HG03439 (cell line): ENCODE data around the gene RUFY1.
"Not testable (repeated sequence)": the region's sequence is repeated elsewhere in the genome, so short reads cannot be mapped to it uniquely, and the experiment has no call there.

ENCODE experiments used
- ATAC-seq: cut with Tn5 transposase; IDR thresholded peaks from one replicate; pipeline ENCODE4 v1.9.1; 2021; ENCODE audit warnings: mild to moderate bottlenecking, moderate library complexity; ENCODE audit not compliant: unreplicated experiment

RUFY1 gene

DNA sequence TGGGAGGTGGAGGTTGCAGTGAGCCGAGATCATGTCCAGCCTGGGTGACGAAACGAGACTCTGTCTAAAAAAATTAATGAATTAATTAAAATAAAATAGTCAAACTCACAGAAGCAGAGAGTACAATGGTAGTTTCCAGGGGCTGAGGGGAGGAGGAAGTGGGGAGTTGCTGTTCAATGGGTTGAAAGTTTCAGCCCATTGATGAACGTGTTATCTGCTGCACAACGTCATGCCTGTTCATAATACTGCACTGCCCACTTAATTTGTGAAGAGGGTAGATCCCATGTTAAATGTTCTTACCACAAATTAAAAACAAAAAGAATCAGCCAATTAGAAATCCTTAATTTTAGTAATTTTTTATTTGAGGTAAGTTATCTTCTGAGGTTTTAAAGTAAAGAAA is 16.4 kb upstream of the RUFY1 start:
- ATAC-seq: no peak

- no peak for ATAC-seq
Observed at GRCh38 chr5:179534431-179534830, 15.9 kb upstream of the RUFY1 start.

- no peak for ATAC-seq
Observed at GRCh38 chr5:179536676-179537075, 13.7 kb upstream of the RUFY1 start.

- no peak for ATAC-seq
Observed at GRCh38 chr5:179542170-179542569, 8.2 kb upstream of the RUFY1 start.

- ATAC-seq: not testable (repeated sequence)
Observed at GRCh38 chr5:179543275-179543674, 7.1 kb upstream of the RUFY1 start.

GRCh38 chr5:179553006-179553405 is 2.7 kb downstream of the RUFY1 start:
- ATAC-seq: no peak

- no peak for ATAC-seq
Observed at GRCh38 chr5:179553875-179554274, 3.5 kb downstream of the RUFY1 start.

DNA sequence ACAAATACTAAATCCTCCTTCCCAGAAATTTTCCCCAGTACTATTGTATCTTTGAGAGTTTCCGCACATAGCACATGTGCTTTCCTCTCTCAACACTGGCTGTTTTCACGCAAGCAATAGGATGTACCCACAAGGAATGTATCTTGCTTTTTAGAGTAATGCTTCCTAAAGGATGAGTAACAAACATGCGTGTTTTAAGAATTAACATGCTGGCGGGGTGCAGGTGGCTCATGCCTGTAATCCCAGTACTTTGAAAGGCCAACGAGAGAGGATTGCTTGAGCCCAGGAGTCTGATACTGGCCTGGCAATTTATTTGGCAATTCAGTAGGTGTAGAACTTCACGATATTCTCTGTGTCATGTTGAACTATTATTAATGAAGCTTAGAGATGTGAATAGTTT is 4.6 kb downstream of the RUFY1 start:
- no peak for ATAC-seq

DNA sequence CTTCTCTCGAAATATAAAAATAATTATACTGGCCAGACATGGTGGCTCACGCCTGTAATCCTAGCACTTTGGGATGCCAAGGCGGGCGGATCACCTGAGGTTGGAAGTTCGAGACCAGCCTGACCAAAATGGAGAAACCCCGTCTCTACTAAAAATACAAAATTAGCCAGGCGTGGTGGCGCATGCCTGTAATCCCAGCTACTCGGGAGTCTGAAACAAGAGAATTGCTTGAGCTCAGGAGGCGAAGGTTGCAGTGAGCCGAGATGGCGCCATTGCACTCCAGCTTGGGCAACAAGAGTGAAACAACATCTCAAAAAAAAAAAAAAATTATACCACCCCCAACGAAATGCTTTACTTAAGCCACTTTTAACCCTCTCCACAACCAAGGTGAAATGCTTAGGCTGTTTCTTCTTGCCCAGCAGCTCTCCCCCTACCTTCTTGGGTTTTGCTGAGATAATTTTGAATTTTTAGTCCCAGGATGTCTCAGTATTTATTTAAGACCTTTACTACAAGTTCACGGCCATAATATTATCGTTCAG is 8.0 kb downstream of the RUFY1 start:
- not testable (repeated sequence) for ATAC-seq

GRCh38 chr5:179558932-179559283 is 8.6 kb downstream of the RUFY1 start:
- no peak for ATAC-seq

DNA sequence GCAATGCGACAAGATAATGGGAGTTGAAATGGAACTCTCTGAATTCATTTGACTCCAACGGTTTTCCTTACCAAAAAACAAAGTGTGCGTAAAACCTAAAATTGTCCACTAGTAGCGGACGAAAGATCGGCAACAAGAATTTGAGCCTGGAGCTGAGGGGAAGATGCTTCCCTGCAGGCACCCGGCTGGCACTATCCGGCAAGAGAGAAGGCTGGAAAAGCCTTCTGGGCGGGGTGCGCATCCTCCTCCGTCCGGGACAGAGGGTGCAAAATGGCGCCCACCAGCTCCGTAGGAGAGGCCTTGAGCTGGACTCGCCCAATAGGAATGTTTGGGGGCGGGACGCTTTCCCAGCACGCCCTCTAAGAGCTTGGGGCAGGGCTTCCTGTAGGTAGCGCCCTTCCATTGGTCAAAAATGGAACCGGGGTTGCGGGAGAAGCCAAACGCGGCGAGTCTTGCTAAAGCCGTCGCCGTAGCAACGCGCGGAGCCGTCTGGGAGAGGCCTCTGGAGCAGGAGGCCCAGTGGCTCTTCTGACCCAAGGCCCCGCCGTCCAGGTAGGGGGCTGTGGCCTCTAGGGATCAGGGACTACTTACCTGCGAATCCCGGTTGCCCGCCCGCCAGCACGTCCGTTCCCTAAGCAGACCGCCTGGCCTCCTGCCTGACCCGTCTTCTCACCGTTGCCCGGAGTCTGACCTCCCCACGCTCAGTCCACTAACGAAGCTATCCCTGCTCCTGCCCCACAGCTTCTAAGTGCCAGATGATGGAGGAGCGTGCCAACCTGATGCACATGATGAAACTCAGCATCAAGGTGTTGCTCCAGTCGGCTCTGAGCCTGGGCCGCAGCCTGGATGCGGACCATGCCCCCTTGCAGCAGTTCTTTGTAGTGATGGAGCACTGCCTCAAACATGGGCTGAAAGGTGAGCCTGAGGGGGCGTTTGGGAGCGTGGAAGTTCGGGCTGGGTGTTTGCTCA is 9.2 kb downstream of the RUFY1 start:
- ATAC-seq: peak; percentile 88

- ATAC-seq: no peak
Observed at GRCh38 chr5:179564526-179564925, 14.2 kb downstream of the RUFY1 start.

- no peak for ATAC-seq
Observed at GRCh38 chr5:179568721-179569120, 18.4 kb downstream of the RUFY1 start.

- no peak for ATAC-seq
Observed at GRCh38 chr5:179572386-179572785, 22.0 kb downstream of the RUFY1 start.

GRCh38 chr5:179577286-179577960 is 27.1 kb downstream of the RUFY1 start:
- no peak for ATAC-seq

GRCh38 chr5:179585941-179586401 is 35.6 kb downstream of the RUFY1 start:
- no peak for ATAC-seq

DNA sequence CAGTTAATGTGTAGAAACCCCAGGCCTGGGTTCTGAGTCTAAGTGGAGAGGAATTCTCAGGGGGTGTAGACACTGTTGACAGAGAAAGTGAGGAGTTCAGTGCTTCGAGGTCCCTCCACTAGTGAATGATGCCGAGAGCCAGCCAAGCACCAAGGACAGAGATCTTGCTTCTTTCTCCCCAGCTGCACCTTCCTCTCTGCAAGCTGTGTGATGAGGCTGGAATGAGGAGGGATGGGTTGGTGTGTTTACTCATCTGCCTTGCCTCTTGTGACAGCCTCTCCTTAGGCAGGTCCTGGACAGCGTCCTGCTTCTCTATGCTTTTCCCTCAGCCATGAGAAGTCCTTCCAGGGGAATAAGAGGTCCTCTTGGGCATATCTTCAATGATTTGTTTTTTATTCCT is 37.8 kb downstream of the RUFY1 start:
- no peak for ATAC-seq

DNA sequence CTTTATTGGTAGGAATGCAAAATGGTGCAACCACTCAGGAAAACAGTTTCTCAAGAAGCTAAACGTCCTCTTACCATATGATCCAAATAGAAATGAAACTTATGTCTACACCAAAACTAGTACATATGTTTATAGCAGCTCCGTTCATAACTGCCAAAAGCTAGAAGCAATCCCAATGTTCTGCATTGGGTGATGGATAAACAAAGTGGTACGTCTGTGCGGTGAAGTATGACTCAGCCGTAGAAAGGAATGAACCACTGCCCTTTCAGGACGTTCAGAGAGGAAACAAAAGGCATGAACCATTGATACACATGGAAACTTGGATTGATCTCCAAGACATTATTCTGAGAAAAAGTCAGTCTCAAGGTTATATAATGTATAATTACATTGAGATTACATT is 45.6 kb downstream of the RUFY1 start:
- no peak for ATAC-seq

DNA sequence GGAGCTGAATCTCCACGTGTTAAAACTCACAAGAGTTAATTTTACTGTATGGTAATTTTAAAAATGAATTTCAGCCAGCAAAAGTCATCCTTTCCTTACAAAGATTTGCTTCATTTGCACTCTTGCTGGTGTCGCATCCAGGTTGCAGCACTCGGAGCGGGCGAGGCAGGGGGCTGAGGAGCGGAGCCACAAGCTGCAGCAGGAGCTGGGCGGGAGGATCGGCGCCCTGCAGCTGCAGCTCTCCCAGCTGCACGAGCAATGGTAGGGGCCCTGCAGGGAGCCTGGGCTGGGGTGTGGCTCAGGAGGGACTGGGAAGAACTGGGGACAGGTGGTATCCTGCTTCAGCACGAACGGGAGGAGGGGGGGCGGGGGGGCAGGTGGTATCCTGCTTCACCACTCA is 46.1 kb downstream of the RUFY1 start:
- ATAC-seq: no peak

GRCh38 chr5:179599100-179599499 is 48.7 kb downstream of the RUFY1 start:
- no peak for ATAC-seq

- no peak for ATAC-seq
Observed at GRCh38 chr5:179599566-179599965, 49.2 kb downstream of the RUFY1 start.

- ATAC-seq: no peak
Observed at GRCh38 chr5:179599973-179600372, 49.6 kb downstream of the RUFY1 start.
